ENCODE results near the gene UEVLD. TPM values are rescaled to one million over a fixed set of nuclear protein-coding genes. Genes with fewer than 3 reads are reported as not detected.

Gene UEVLD
- polyA plus RNA-seq, 1 donor (not counting 4 experiments of a cell fraction or from before 2014, with no cell fraction given): 34.2 TPM

DNA sequence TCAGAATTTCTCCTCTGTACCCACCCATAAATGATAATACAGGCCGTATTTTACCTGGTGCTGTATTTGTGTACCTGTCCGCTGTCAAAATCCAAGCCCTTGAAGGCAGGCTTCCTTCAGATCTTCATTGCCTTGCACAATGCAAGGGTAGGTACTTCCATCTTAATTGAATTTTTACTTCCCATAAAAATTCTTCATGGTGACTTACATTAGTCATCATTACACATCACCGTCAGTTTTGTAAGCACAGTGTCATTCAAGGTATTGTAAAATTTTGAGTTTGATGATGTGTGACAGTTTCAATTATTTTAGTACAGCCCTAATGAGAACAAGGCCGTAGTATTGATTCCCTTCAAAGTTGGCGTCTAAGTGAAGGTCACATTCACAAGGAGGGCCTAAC is 61.0 kb downstream of the UEVLD start:
- dilution Hi-C loops (cut with MboI; ENCODE audit: extremely low pct_ligation_motif_present, low sequenced_read_pairs): no loop called here
- TF ChIP-seq, protein P1, sequence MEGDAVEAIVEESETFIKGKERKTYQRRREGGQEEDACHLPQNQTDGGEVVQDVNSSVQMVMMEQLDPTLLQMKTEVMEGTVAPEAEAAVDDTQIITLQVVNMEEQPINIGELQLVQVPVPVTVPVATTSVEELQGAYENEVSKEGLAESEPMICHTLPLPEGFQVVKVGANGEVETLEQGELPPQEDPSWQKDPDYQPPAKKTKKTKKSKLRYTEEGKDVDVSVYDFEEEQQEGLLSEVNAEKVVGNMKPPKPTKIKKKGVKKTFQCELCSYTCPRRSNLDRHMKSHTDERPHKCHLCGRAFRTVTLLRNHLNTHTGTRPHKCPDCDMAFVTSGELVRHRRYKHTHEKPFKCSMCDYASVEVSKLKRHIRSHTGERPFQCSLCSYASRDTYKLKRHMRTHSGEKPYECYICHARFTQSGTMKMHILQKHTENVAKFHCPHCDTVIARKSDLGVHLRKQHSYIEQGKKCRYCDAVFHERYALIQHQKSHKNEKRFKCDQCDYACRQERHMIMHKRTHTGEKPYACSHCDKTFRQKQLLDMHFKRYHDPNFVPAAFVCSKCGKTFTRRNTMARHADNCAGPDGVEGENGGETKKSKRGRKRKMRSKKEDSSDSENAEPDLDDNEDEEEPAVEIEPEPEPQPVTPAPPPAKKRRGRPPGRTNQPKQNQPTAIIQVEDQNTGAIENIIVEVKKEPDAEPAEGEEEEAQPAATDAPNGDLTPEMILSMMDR (optimal IDR thresholded peaks at IDR 0.05 in 1 of 3, IDR thresholded peaks at IDR 0.05 in 1 of 3, conservative IDR thresholded peaks at IDR 0.05 in 1 of 3; ENCODE audit: extremely low read depth in 1 of 3, insufficient read depth in 2 of 3, low read length in 3 of 3): no peak
- TF ChIP-seq EZH2 (IDR thresholded peaks at IDR 0.05; ENCODE audit: low read length): no peak
- Histone ChIP-seq H3K4me1 (ENCODE audit: control insufficient read depth, extremely low read depth, insufficient read depth, low read length) (peaks cover 10% of the 10 kb centered on the region), H3K79me2 (ENCODE audit: control insufficient read depth, insufficient read depth, low read length) (peaks cover 39% of the 10 kb centered on the region), H3K27me3 (ENCODE audit: control insufficient read depth, extremely low read depth, insufficient read depth, low read length) (no peaks in the 10 kb centered on the region), H3K9ac (ENCODE audit: control insufficient read depth, extremely low read depth, insufficient read depth, low read length) (peak overlapping the region; percentile 91), H4K20me1 (ENCODE audit: control insufficient read depth, extremely low read depth, insufficient read depth, low read length) (no peaks in the 10 kb centered on the region), H3K4me3 (ENCODE audit: control insufficient read depth in 2 of 3, extremely low read depth in 1 of 3, insufficient read depth in 2 of 3, low read depth in 1 of 3, low read length in 3 of 3) (peak overlapping the region; percentile 88 to 96 (median 89)), H3K27ac (ENCODE audit: control insufficient read depth, insufficient read depth, low read length) (peak overlapping the region; percentile 92), H3K9me1 (ENCODE audit: control insufficient read depth, extremely low read depth, insufficient read depth, low read length) (no peaks in the 10 kb centered on the region), H2AFZ (ENCODE audit: control insufficient read depth, low read length) (no peak overlapping the region), H3K9me3 (ENCODE audit: control insufficient read depth, low read depth, low read length) (no peaks in the 10 kb centered on the region), H3K4me2 (ENCODE audit: control insufficient read depth, extremely low read depth, insufficient read depth, low read depth, low read length) (peak overlapping the region; percentile 79), H3K36me3 (ENCODE audit: control insufficient read depth in 2 of 2, extremely low read depth in 1 of 2, insufficient read depth in 2 of 2, low read length in 2 of 2) (no peaks in the 10 kb centered on the region)
- no peak for FAIRE-seq
- no peak for DNase-seq (ENCODE audit: low read depth, low spot score)

DNA sequence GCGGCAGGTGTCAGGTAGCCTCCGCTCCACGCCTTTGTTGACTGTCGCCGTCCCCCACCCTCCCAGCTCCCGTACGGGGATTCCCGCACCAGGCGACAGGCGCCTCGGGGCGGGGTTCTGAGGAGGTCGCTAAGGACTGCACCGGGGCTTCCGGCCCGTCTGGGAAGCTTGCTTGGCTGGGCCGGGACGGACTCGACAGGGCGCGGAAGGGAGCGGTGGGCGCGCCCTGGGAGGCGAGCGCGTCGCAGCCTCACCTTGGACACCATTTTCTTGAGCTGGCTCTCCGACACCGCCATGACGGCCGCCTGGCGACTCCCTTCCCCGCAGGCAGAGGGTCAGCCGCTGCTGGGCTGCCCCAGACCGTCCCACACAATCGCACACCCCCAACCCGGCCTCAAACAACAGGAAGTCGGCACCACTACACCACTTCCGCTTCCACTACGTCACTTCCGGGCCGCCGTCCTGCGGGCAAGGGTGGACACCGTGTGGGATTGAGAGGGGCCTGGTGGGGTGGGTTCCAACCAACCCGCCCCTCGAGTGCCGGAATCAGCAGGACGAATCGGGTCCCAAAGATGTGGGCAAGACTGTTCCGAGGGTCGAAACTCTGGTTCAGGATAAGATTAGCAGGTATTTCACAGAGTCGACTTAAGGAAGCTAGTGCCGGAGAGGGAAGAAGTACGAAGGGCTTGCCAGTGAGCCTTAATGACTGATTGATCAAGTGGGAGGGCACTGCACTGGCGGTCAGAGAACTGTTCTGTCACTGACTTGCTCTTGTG is 61.8 kb downstream of the UEVLD start, which contains the start of gene TSG101:
TSG101 (minus strand) TSS at position 422 of the 776 bp plus-strand sequence; CDS start at position 296, 126 bp downstream.
- FAIRE-seq: peak; percentile 17
- H4K20me1 ChIP-seq (ENCODE audit: control insufficient read depth, extremely low read depth, insufficient read depth, low read length): no peaks in the 10 kb centered on the region
- H3K27ac ChIP-seq (ENCODE audit: control insufficient read depth, insufficient read depth, low read length): peak within 1 kb of the TSS; percentile 92
- H3K9me1 ChIP-seq (ENCODE audit: control insufficient read depth, extremely low read depth, insufficient read depth, low read length): no peaks in the 10 kb centered on the region
- H3K9me3 ChIP-seq (ENCODE audit: control insufficient read depth, low read depth, low read length): no peaks in the 10 kb centered on the region
- H3K9ac ChIP-seq (ENCODE audit: control insufficient read depth, extremely low read depth, insufficient read depth, low read length): peak within 1 kb of the TSS; percentile 91
- peak within 1 kb of the TSS; percentile 88 to 96 (median 89) for H3K4me3 ChIP-seq (ENCODE audit: control insufficient read depth in 2 of 3, extremely low read depth in 1 of 3, insufficient read depth in 2 of 3, low read depth in 1 of 3, low read length in 3 of 3)
- peak within 1 kb of the TSS; percentile 79 for H3K4me2 ChIP-seq (ENCODE audit: control insufficient read depth, extremely low read depth, insufficient read depth, low read depth, low read length)
- peak within 1 kb of the TSS; percentile 73 for H2AFZ ChIP-seq (ENCODE audit: control insufficient read depth, low read length)
- no peak for TF ChIP-seq EZH2 (IDR thresholded peaks at IDR 0.05; ENCODE audit: low read length)
- TF ChIP-seq, protein P1 (optimal IDR thresholded peaks at IDR 0.05 in 1 of 3, IDR thresholded peaks at IDR 0.05 in 1 of 3, conservative IDR thresholded peaks at IDR 0.05 in 1 of 3; ENCODE audit: extremely low read depth in 1 of 3, insufficient read depth in 2 of 3, low read length in 3 of 3): no peak
- no peaks in the 10 kb centered on the region for H3K27me3 ChIP-seq (ENCODE audit: control insufficient read depth, extremely low read depth, insufficient read depth, low read length)
- H3K79me2 ChIP-seq (ENCODE audit: control insufficient read depth, insufficient read depth, low read length): peaks cover 45% of the 10 kb centered on the region
- DNase-seq (ENCODE audit: low read depth, low spot score): peak; percentile 52
- dilution Hi-C loops (cut with MboI; ENCODE audit: extremely low pct_ligation_motif_present, low sequenced_read_pairs): no loop called here
- H3K36me3 ChIP-seq (ENCODE audit: control insufficient read depth in 2 of 2, extremely low read depth in 1 of 2, insufficient read depth in 2 of 2, low read length in 2 of 2): no peaks in the 10 kb centered on the region
- H3K4me1 ChIP-seq (ENCODE audit: control insufficient read depth, extremely low read depth, insufficient read depth, low read length): peaks cover 10% of the 10 kb centered on the region

Data from keratinocyte (primary cell).